Progenitor cell of endocrine pancreas (in vitro differentiated cells): ENCODE results near the gene DNAJB8. TPM values are rescaled to one million over a fixed set of nuclear protein-coding genes. Genes with fewer than 3 reads are reported as not detected.

ENCODE experiments used
- DNase-seq: peaks from one replicate; pipeline ENCODE4 v3.0.0; 2021; ENCODE audit warnings: low spot score; ENCODE audit not compliant: unreplicated experiment
- H3K27ac Mint-ChIP-seq: 2 replicates; pipeline ENCODE4 v1.8.0; 2021; ENCODE audit warnings: mild to moderate bottlenecking, moderate library complexity, mixed read lengths
- H3K27me3 Mint-ChIP-seq: 2 replicates; pipeline ENCODE4 v1.8.0; 2021; ENCODE audit warnings: mixed read lengths
- H3K36me3 Mint-ChIP-seq: 2 replicates; pipeline ENCODE4 v1.8.0; 2022; ENCODE audit warnings: mixed read lengths; ENCODE audit not compliant: insufficient read depth
- H3K4me1 Mint-ChIP-seq: 2 replicates; pipeline ENCODE4 v1.8.0; 2021; ENCODE audit warnings: low read depth, mixed read lengths
- H3K4me3 Mint-ChIP-seq: 2 replicates; pipeline ENCODE4 v1.8.0; 2021; ENCODE audit warnings: low read depth, mild to moderate bottlenecking, moderate library complexity, mixed read lengths
- H3K9me3 Mint-ChIP-seq: 2 replicates; pipeline ENCODE4 v1.8.0; 2021; ENCODE audit warnings: low read depth, mixed read lengths
- long read RNA-seq: library from polyadenylated mRNA; unstranded; transcript quantifications from one replicate; pipeline ENCODE4 v2.0.0, GENCODE V29; 2020
- total RNA-seq: library from RNA; stranded (reverse); gene quantifications from 2 replicates; pipeline ENCODE4 v1.2.1, GENCODE V29; 2021
- TF ChIP-seq, protein P1 (sequence below): fragments of 200-600 bp; sonication (generic); IDR thresholded peaks from one replicate; pipeline ENCODE4 v1.5.0; 2021; ENCODE audit warnings: antibody characterized with exemption, mild to moderate bottlenecking; ENCODE audit not compliant: unreplicated experiment

Gene DNAJB8
- total RNA-seq = not detected in 2 replicates
- long read RNA-seq = 0 reads

DNA sequence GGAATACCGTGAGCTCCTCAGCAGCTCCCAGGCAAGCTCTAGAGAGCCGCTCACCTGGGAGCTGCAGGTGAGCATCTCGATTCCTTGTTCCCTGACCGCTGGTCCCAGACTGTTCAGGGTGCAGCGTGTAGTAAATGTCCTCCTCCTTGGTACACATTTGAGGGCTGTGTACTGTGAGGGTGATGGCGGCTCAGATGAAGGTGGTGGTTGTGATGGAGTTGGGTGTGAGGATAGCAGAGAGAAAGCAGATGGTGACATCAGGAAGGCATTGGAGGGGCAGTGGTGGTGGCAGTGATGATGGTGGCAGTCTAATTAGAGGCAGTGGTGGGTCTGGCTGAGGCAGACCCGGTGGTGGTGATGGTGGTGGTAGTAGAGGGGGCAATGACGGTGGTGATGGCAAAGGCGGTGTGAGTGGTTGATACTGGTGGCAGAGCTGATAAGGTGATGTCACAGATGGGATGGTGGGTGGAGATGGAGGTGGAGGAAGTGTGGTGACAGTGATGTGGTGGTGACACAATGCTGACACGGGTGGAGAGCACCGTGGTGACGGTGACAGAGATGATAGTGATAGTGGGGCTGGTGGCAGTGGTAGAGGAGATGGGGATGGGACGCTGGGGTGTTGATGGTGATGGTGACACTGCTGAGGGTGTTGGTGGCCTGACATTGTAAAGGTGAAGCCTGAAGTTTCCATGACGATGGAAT is at the start of gene DNAJB8:
DNAJB8 (minus strand) TSS at position 51 of the 702 bp plus-strand sequence. CDS start 3,645 bp downstream, outside the sequence.
- TF ChIP-seq, protein P1, sequence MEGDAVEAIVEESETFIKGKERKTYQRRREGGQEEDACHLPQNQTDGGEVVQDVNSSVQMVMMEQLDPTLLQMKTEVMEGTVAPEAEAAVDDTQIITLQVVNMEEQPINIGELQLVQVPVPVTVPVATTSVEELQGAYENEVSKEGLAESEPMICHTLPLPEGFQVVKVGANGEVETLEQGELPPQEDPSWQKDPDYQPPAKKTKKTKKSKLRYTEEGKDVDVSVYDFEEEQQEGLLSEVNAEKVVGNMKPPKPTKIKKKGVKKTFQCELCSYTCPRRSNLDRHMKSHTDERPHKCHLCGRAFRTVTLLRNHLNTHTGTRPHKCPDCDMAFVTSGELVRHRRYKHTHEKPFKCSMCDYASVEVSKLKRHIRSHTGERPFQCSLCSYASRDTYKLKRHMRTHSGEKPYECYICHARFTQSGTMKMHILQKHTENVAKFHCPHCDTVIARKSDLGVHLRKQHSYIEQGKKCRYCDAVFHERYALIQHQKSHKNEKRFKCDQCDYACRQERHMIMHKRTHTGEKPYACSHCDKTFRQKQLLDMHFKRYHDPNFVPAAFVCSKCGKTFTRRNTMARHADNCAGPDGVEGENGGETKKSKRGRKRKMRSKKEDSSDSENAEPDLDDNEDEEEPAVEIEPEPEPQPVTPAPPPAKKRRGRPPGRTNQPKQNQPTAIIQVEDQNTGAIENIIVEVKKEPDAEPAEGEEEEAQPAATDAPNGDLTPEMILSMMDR = no peak
- Mint-ChIP-seq H3K4me3 (no peak within 1 kb of the TSS), H3K36me3 (no peaks in the 10 kb centered on the region), H3K27me3 (peaks cover 63% of the 10 kb centered on the region), H3K4me1 (no peaks in the 10 kb centered on the region), H3K27ac (no peak within 1 kb of the TSS), H3K9me3 (no peaks in the 10 kb centered on the region)
- DNase-seq = no peak

DNA sequence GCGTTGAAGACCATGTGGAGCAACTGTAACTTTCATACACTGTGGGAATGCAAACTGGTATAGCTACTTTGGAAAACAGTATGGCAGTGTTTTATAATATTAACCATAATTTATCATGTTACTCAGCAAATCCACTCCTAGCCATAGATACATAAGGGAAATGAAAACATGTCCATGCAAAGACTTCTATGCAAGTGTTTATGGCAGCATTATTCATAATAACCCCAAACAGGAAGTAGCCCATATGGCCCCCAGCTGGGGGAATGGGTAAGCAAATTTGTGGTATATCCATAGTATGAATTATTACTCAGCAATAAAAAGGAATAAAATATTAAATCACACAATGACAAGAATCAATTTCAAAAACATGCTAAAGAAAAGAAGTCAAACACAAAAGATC is 49.3 kb upstream of the DNAJB8 start:
- Mint-ChIP-seq H3K4me3 (no peak overlapping the region), H3K9me3 (peaks cover 15% of the 10 kb centered on the region), H3K4me1 (no peaks in the 10 kb centered on the region), H3K36me3 (peaks cover 1% of the 10 kb centered on the region), H3K27me3 (peaks cover 33% of the 10 kb centered on the region), H3K27ac (no peak overlapping the region)
- TF ChIP-seq, protein P1 = no peak
- DNase-seq = no peak

DNA sequence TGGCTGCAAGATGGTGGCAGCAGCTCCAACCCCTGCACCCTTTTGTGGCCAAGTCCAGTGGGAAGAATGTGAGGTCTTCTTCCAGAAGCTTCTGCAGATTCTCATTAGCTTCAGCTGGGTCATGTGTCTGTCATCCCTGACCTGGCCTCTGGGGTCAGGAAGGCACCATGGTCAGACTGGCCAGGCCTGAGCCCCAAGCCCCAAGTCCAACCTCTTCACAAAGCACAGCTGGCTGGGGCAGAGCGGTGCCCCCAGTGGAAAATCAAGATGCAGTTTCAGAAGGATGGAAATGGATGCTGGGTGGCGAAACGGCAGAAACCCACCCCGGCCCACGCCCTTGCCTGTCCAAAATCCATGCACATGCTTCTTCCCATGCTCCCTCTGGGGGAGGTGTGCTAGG is 42.2 kb upstream of the DNAJB8 start:
- Mint-ChIP-seq H3K27ac (no peak overlapping the region), H3K36me3 (no peaks in the 10 kb centered on the region), H3K4me3 (no peak overlapping the region), H3K4me1 (no peaks in the 10 kb centered on the region), H3K27me3 (peaks cover 29% of the 10 kb centered on the region), H3K9me3 (peaks cover 6% of the 10 kb centered on the region)
- TF ChIP-seq, protein P1 = no peak
- no peak for DNase-seq

DNA sequence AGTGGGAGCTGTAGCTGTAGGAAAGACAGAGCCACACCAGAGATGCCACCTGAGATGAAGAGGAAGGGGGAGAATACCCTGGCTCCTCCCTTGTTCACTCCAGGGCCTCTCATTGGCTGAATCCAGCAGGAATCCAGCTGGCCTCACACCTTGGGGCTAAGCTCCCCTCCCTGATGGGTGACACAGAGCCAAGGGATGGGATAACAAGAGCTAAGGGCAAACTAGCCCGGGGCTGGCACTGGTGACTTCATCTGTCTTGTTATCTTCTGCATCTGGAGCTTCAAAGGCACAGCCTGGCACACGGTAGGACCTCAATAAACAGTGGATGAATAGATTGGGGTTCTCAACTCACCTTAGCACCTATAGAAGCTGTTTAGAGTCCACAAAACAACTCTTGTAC is 40.1 kb upstream of the DNAJB8 start:
- no peak overlapping the region for H3K4me3 Mint-ChIP-seq
- H3K36me3 Mint-ChIP-seq = no peaks in the 10 kb centered on the region
- TF ChIP-seq, protein P1 = no peak
- no peaks in the 10 kb centered on the region for H3K4me1 Mint-ChIP-seq
- H3K27ac Mint-ChIP-seq = no peak overlapping the region
- no peak for DNase-seq
- H3K9me3 Mint-ChIP-seq = no peaks in the 10 kb centered on the region
- peaks cover 41% of the 10 kb centered on the region for H3K27me3 Mint-ChIP-seq

DNA sequence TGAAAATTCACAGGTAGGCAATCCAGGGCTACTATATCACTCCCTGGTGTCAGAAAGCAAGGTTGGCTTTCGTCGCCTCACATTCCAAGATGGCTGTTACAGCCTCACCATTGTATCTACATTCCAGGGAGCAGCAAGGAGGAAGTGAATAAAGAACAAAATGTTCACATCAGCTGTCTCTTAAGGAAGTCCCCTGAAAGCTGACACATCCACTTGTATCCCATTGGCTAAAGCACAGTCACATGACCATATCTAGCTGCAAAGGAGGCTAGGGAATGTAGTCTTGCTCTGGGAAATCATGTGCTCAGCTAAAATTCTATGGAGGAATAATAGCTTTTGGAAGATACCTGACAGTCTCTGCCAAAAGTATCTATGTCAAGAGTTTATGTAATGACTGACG is 39.1 kb upstream of the DNAJB8 start:
- no peaks in the 10 kb centered on the region for H3K9me3 Mint-ChIP-seq
- TF ChIP-seq, protein P1 = no peak
- no peaks in the 10 kb centered on the region for H3K4me1 Mint-ChIP-seq
- no peak overlapping the region for H3K27ac Mint-ChIP-seq
- no peak overlapping the region for H3K4me3 Mint-ChIP-seq
- no peaks in the 10 kb centered on the region for H3K36me3 Mint-ChIP-seq
- DNase-seq = no peak
- peaks cover 46% of the 10 kb centered on the region for H3K27me3 Mint-ChIP-seq
